WERI-Rb-1 (cell line): Measurements from ENCODE around the gene TFDP3.

Experiments used
- DNase-seq: peaks from one replicate; pipeline ENCODE4 v3.0.0-alpha.2; 2020
- H3K27ac ChIP-seq: fragments of 250-450 bp; sonication (Bioruptor Pico); 2 replicates; pipeline ENCODE4 v1.5.1; 2020; ENCODE audit warnings: mild to moderate bottlenecking, moderate library complexity
- H3K27me3 ChIP-seq: fragments of 250-450 bp; sonication (Bioruptor Pico); 2 replicates; pipeline ENCODE4 v1.5.1; 2021; ENCODE audit warnings: mild to moderate bottlenecking, low read depth, moderate library complexity; ENCODE audit not compliant: insufficient read depth, severe bottlenecking
- H3K36me3 ChIP-seq: fragments of 250-450 bp; sonication (Bioruptor Pico); 2 replicates; pipeline ENCODE4 v1.5.1; 2020; ENCODE audit warnings: mild to moderate bottlenecking, moderate library complexity
- H3K4me3 ChIP-seq: 2 replicates; pipeline ENCODE4 v1.5.1; 2011; ENCODE audit warnings: low read depth, mild to moderate bottlenecking, control low read depth, low read length
- H3K9me3 ChIP-seq: fragments of 250-450 bp; sonication (Bioruptor Pico); 2 replicates; pipeline ENCODE4 v1.5.1; 2021; ENCODE audit warnings: mild to moderate bottlenecking, moderate library complexity; ENCODE audit not compliant: severe bottlenecking
- TF ChIP-seq, protein P1 (sequence below): IDR thresholded peaks from 2 replicates; pipeline ENCODE4 v1.5.1; 2011; ENCODE audit warnings: low read depth, mild to moderate bottlenecking, control low read depth, inconsistent platforms, low read length

The TFDP3 gene, protein sequence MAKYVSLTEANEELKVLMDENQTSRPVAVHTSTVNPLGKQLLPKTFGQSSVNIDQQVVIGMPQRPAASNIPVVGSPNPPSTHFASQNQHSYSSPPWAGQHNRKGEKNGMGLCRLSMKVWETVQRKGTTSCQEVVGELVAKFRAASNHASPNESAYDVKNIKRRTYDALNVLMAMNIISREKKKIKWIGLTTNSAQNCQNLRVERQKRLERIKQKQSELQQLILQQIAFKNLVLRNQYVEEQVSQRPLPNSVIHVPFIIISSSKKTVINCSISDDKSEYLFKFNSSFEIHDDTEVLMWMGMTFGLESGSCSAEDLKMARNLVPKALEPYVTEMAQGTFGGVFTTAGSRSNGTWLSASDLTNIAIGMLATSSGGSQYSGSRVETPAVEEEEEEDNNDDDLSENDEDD

GRCh38 chrX:133218329-133218728 lies at the start of gene TFDP3:
TFDP3 (minus strand) TSS chrX:133218354; CDS start chrX:133218259, 95 bp downstream.
- TF ChIP-seq, protein P1, sequence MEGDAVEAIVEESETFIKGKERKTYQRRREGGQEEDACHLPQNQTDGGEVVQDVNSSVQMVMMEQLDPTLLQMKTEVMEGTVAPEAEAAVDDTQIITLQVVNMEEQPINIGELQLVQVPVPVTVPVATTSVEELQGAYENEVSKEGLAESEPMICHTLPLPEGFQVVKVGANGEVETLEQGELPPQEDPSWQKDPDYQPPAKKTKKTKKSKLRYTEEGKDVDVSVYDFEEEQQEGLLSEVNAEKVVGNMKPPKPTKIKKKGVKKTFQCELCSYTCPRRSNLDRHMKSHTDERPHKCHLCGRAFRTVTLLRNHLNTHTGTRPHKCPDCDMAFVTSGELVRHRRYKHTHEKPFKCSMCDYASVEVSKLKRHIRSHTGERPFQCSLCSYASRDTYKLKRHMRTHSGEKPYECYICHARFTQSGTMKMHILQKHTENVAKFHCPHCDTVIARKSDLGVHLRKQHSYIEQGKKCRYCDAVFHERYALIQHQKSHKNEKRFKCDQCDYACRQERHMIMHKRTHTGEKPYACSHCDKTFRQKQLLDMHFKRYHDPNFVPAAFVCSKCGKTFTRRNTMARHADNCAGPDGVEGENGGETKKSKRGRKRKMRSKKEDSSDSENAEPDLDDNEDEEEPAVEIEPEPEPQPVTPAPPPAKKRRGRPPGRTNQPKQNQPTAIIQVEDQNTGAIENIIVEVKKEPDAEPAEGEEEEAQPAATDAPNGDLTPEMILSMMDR, result no peak
- Histone ChIP-seq H3K9me3 (no peaks in the 10 kb centered on the region), H3K36me3 (no peaks in the 10 kb centered on the region), H3K4me3 (no peak within 1 kb of the TSS), H3K27ac (no peak within 1 kb of the TSS), H3K27me3 (peaks cover 53% of the 10 kb centered on the region)
- DNase-seq, result no peak

DNA sequence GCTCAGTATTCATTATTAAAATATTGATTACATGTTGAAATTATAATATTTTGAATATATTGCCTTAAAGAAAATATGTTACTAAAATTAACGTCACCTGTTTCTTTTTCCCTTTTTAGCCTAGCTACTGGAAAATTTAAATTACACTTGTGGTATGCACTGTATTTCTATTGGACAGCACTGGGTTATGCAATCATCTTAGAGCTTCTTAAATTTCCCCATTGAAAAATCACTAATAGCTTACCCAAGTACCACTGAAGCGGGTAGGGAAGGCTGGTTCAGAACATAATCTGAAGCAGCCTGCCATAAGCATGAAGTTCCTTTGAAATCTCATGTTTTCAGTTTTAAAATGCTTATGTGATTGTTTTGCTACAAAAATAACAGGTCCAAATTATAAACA lies 49.5 kb upstream of the TFDP3 start:
- Histone ChIP-seq H3K9me3 (no peaks in the 10 kb centered on the region), H3K27me3 (peaks cover 60% of the 10 kb centered on the region), H3K36me3 (no peaks in the 10 kb centered on the region), H3K27ac (no peak overlapping the region), H3K4me3 (no peak overlapping the region)
- DNase-seq, result no peak
- TF ChIP-seq, protein P1, result no peak

DNA sequence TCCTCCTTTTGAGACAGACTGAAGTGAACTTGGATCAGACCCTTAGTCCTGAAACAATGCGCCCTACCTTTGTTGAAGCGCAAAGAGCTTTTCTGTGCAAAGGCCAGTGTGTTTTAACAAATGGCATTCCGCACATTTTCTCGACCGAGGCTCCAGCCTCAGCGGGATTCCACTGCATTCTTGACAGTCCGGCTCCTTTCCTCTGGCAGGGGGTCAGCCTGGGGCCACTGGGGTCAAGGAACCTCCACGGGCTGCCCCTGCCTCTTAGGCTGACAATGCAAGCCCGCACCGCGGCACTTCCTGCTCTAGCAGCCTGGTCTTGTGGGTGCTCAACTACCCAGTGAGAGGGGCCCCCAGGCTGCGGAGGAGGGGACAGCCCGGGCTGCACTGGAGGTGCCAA lies 47.2 kb upstream of the TFDP3 start:
- no peaks in the 10 kb centered on the region for H3K9me3 ChIP-seq
- H3K27me3 ChIP-seq, result peaks cover 45% of the 10 kb centered on the region
- TF ChIP-seq, protein P1, result no peak
- no peak overlapping the region for H3K27ac ChIP-seq
- no peak overlapping the region for H3K4me3 ChIP-seq
- no peak for DNase-seq
- no peaks in the 10 kb centered on the region for H3K36me3 ChIP-seq

- no peaks in the 10 kb centered on the region for H3K36me3 ChIP-seq
- H3K9me3 ChIP-seq, result no peaks in the 10 kb centered on the region
- peaks cover 23% of the 10 kb centered on the region for H3K27me3 ChIP-seq
- no peak overlapping the region for H3K4me3 ChIP-seq
- no peak overlapping the region for H3K27ac ChIP-seq
- TF ChIP-seq, protein P1, result no peak
- no peak for DNase-seq
Measured at GRCh38 chrX:133258481-133258880, 40.3 kb upstream of the TFDP3 start.

DNA sequence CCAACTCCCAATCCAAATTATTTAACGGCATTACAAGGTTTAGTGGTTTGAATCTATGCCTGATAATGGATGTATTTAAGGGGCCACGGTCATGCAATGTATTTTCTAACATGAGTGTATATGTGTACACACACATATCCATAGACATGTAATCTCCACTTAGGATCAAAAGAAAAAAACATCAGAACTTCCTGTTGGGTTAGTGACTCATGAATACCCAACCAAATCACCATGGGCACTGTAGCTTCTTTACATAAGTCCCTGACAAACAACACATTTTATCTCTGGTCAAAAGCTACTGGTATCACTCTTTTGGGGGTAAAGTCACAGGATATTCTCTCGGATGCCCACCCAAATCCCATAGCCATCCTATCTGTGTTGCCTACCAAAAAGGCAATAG lies 36.5 kb upstream of the TFDP3 start:
- DNase-seq, result no peak
- no peak overlapping the region for H3K4me3 ChIP-seq
- TF ChIP-seq, protein P1, result no peak
- H3K27me3 ChIP-seq, result peaks cover 33% of the 10 kb centered on the region
- no peak overlapping the region for H3K27ac ChIP-seq
- H3K36me3 ChIP-seq, result no peaks in the 10 kb centered on the region
- H3K9me3 ChIP-seq, result no peaks in the 10 kb centered on the region

- H3K9me3 ChIP-seq, result no peaks in the 10 kb centered on the region
- peaks cover 38% of the 10 kb centered on the region for H3K27me3 ChIP-seq
- no peak overlapping the region for H3K27ac ChIP-seq
- no peak for DNase-seq
- TF ChIP-seq, protein P1, result no peak
- H3K36me3 ChIP-seq, result no peaks in the 10 kb centered on the region
- H3K4me3 ChIP-seq, result no peak overlapping the region
Measured at GRCh38 chrX:133251204-133251603, 33.0 kb upstream of the TFDP3 start.
